Right lung (tissue), 5 donors: ENCODE results near the gene LNPEP. TPM values are rescaled to one million over a fixed set of nuclear protein-coding genes. Genes with fewer than 3 reads are reported as not detected.
"Not testable (repeated sequence)": the region's sequence is repeated elsewhere in the genome, so short reads cannot be mapped to it uniquely, and the experiment has no call there.

ENCODE experiments used
- DNase-seq, 2 donors: peaks; one replicate each; pipeline ENCODE4 v3.0.0-alpha.2; 2013
- polyA plus RNA-seq, 5 donors: library from polyadenylated mRNA; unstranded; fragments of 120-200 nt; gene quantifications; one replicate each; pipeline versions ENCODE4 v1.2.1 to v1.2.3, GENCODE V29; 2013; ENCODE audit warnings: inconsistent platforms in 1 of 5, low replicate concordance in 1 of 5; ENCODE audit not compliant: insufficient read length in 5 of 5, insufficient read depth in 1 of 5

LNPEP gene
- polyA plus RNA-seq, 5 donors, result 14.7 to 29.2 (median 24.4) TPM

GRCh38 chr5:96928931-96929708 lies 6.8 kb upstream of the LNPEP start:
- no peak for DNase-seq

DNA sequence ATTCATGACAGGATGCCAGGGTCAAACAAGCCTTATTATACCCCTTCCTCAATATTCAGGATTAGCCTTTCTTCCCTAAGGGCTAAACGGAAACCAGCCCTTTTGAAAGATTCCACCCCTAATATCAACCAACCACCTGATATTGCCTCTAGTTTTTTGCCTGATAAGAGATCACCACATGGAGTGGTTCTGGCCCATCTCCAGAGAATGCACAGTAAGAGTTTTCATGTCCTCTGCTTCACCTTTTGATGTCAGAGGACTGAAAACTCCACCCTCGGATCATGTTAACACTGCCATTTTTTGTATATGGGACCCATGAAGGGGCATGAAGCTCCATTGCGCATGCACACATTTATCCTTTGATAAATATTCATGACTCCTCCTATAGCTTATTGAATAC lies 5.8 kb upstream of the LNPEP start:
- no peak for DNase-seq

DNA sequence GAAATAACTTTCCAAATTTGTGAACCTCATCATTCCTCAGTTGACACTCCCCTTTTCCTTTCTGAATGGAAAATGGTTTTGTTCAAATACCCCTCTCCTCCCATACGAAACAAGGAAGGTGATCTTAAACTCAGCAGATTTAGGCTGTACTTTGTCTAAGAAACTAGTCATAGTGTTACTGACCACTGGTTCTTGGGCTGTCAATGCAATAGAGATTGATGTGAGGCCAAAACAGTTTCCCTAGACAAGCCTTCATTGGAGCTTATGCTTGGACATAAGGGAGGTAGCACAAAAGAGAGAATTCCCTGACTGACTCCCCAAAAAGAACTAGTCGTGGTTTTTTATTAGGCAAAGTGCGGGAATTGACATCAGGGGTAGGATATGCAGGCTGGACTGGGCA lies 5.3 kb upstream of the LNPEP start:
- no peak for DNase-seq

- DNase-seq, result not testable (repeated sequence)
Measured at GRCh38 chr5:96931037-96931436, 4.8 kb upstream of the LNPEP start.

GRCh38 chr5:96931605-96932004 lies 4.3 kb upstream of the LNPEP start:
- no peak for DNase-seq

DNA sequence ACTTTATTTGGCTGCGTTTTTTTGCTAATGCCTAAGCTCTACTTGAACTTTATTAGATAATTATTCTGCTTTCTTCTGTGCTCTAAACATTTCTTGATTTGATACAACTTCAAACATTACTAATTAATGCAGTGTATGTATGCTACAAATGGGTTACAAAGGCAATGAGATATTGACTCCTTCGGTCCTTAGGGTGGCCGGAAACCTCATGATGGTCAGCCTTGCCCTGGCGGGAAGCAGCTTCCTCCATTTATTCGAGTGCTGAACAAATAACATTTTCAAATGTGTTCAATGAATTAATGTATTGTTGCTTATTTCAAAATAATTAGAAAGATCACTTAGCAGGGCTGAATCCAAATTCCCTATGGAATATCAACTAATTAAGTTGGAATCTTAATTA lies 3.9 kb upstream of the LNPEP start:
- no peak for DNase-seq

GRCh38 chr5:96933764-96934707 lies 1.8 kb upstream of the LNPEP start:
- no peak for DNase-seq

GRCh38 chr5:96934708-96935558 lies 947 bp upstream of the LNPEP start:
- DNase-seq, result peak; percentile 93

- DNase-seq, result peak in 1 of 2 donors; percentile 27
Measured at GRCh38 chr5:96936431-96937320, 796 bp downstream of the LNPEP start.

DNA sequence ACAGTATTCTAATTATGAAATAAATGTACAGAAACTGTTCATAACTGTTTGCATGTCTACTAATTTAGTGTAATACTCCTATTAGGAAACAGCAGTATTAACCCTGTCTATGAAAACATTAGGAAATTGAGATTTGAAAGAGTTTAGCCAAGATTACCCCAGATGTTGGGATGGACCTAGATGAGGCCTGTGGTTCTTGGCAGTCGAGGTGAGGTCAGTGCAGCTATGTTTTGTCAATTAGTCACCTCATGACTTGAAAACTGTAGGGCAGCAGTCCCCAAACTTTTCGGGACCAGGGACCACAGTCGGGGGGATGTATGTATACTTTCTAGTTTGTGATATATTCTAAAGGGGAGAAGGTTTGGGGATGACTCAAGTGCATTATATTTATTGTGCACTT lies 4.7 kb downstream of the LNPEP start:
- no peak for DNase-seq

DNA sequence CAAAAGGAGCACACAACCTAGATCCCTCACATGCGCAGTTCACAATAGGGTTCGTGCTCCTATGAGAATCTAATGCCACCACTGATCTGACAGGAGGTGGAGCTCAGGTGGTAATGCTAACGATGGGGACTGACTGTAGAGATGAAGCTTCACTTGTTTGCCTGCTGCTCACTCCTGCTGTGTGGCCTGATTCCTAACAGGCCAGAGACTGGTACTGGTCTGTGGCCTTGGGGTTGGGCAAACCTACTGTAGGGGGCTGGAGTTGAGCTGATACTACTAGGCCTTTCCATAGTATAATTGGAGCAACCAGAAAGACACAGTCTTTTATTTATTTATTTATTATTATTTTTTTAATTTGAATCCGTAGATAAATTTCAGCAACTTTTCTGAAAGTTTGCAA lies 5.3 kb downstream of the LNPEP start:
- no peak for DNase-seq

DNA sequence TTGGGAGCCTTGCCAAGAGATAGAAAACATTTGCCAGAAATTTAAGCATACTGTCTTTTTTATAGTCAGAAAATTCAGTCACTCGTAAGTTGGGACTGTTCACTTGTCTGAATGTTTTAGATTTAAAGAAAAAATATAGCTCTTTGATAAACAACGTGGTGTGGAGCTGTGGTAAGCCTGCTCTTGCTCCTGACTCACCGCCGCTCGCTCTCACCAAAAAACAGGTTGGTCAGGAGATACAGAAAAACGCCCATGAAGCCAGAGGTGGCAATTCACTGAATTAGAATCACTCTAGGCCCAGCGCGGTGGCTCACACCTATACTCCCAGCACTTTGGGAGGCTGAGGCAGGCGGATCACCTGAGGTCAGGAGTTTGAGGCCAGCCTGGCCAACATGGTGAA lies 6.2 kb downstream of the LNPEP start:
- no peak for DNase-seq

DNA sequence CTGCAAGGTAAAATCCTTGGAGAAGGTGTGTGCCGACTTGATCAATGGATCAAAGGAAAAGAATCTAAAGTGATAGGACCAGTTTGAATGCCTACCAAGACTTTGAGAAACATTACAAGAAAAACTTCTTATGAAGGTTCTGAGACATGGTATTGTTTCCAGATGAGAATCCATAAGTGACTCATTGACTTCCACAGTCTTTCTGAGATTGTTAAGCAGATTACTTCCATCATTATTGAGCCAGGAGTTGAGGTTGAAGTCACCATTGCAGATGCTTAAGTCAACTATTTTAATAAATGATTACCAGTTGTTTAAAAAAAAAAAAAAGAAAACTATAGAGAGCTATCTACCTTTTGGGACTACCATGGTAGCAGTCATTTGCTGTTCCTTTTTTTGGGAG lies 7.0 kb downstream of the LNPEP start:
- no peak for DNase-seq

DNA sequence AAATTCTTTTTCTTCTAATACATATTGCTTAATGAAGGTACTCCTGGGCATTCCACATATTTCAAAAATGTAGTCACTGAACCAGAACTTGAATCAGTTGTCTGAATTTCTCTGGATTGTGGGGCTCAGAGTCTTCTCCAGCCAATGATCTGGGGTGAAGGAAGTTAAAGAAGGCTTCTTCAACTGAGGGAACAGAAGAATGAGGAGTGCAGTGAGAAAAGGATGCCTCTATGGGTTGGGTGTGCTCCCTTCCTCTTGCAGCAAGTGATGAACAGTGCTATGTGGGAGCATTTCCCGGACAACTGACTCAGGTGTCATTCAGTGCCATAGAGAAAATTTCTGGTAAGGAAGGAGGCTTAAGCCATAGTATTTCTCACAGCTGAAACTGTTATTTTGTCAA lies 7.9 kb downstream of the LNPEP start:
- no peak for DNase-seq

GRCh38 chr5:96945144-96945897 lies 9.4 kb downstream of the LNPEP start:
- DNase-seq, result no peak

GRCh38 chr5:96946381-96946780 lies 10.5 kb downstream of the LNPEP start:
- DNase-seq, result no peak

- DNase-seq, result no peak
Measured at GRCh38 chr5:96952118-96952750, 16.4 kb downstream of the LNPEP start.

DNA sequence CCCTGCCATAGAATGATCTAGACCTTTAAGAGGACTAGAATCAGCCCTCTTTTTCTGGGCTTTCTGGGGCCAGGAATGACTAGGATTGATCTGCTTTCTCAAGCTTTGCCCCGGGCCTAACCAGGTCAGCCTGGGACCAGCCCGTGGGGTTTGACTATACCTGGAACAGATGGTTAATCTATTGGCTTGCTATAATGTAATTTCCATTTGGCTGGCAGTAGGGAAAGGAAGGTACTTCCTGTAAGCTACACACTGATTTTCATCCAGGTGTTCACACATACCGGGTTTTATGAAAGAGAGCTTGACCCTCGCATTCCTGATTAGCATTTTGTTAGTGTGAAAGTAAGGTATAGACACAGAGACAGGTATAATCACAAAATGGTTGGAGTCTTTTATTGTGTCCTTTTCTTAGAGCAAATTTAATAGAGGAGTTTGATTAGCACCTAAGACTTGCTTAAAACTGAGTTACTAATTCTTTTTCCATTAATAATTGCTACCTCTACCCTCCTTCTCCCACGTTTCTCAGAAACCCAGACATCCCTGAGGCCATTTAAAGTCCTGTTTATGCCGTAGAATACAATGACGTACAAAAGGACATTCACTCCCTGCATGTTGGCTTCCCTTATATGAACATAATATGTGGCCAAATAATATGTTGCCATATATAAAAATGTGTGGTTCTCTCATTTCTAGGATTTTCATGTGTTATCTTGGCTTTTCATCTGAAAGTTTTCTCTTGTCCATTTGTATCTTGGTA lies 17.3 kb downstream of the LNPEP start:
- DNase-seq, result no peak
